ENCODE data around the gene SYNGR1.

DNA sequence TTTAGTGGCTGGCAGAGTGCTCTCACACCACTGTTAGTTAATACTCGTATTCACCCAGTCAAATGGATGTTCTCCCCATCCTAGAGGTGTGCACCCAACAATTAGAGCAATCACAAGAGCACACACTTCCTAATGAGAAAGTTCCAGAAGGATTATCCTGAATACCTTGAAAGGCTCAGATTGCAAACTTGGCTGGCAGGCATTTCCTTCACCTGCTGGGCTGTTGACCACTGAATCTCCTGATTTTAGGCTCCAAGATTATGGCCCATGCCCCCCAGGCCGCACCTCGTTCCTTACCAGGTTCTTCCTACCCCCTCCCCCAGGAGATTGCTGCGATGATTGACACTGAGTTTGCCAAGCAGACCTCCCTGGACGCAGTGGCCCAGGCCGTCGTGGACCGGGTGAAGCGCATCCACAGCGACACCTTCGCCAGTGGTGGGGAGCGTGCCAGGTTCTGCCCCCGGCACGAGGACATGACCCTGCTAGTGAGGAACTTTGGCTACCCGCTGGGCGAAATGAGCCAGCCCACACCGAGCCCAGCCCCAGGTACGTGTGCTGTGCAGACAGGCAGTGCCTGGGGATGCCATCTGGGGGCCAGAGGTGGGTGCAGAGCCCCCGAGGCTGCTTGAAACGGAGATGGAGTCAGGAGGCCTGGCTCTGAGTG, 76.7 kb downstream of the SYNGR1 start:
- TF ChIP-seq POLR2A (IDR thresholded peaks at IDR 0.05; ENCODE audit: low read length) (no peak), GATA1 (IDR thresholded peaks at IDR 0.05; ENCODE audit: low read depth, low read length) (no peak)
